Measurements from ENCODE around the gene MMP24. TPM values are rescaled to one million over a fixed set of nuclear protein-coding genes. Genes with fewer than 3 reads are reported as not detected.
A peak's percentile ranks its signal among the peaks of the same experiment; 100 is the strongest.

The MMP24 gene
- total RNA-seq, 1 donor from 2014 or later: 1.9 TPM

GRCh38 chr20:35263532-35264341 is 37.2 kb downstream of the MMP24 start:
- Histone ChIP-seq H3K9ac (no peak overlapping the region), H3K36me3 (no peaks in the 10 kb centered on the region), H3K27me3 (no peaks in the 10 kb centered on the region), H3K79me2 (ENCODE audit: low read depth) (no peaks in the 10 kb centered on the region), H2AFZ (replicated peaks) (no peak overlapping the region), H3K27ac (peak overlapping the region; percentile 98), H4K20me1 (ENCODE audit: low read depth) (no peaks in the 10 kb centered on the region), H3K4me1 (peaks cover 48% of the 10 kb centered on the region), H3K9me3 (ENCODE audit: low read depth) (no peaks in the 10 kb centered on the region), H3K4me2 (peak overlapping the region; percentile 73), H3F3A (ENCODE audit: low read depth) (peaks cover 49% of the 10 kb centered on the region), H3K4me3 (peak overlapping the region; percentile 26)
- H3K9me3 Mint-ChIP-seq: no peaks in the 10 kb centered on the region
- H3K27me3 Mint-ChIP-seq (ENCODE audit: insufficient read depth, low read depth): peaks cover 5% of the 10 kb centered on the region
- H3K36me3 Mint-ChIP-seq: no peaks in the 10 kb centered on the region
- TF ChIP-seq CTCF (IDR thresholded peaks at IDR 0.05) (no peak), EZH2phosphoT487 (IDR thresholded peaks at IDR 0.05) (no peak)
- H3K27ac Mint-ChIP-seq: peak overlapping the region; percentile 97
- H3K4me1 Mint-ChIP-seq: peaks cover 28% of the 10 kb centered on the region
- H3K4me3 Mint-ChIP-seq: peak overlapping the region; percentile 52
- no peak for DNase-seq (ENCODE audit: low spot score)

- no peak overlapping the region for H3K4me3 ChIP-seq
- no peak overlapping the region for H3K4me2 ChIP-seq
- Mint-ChIP-seq H3K27ac (no peak overlapping the region), H3K4me3 (no peak overlapping the region), H3K4me1 (peaks cover 27% of the 10 kb centered on the region), H3K27me3 (ENCODE audit: insufficient read depth, low read depth) (peaks cover 5% of the 10 kb centered on the region), H3K36me3 (peaks cover 4% of the 10 kb centered on the region), H3K9me3 (no peaks in the 10 kb centered on the region)
- no peaks in the 10 kb centered on the region for H3K27me3 ChIP-seq
- H3K9ac ChIP-seq: no peak overlapping the region
- H4K20me1 ChIP-seq (ENCODE audit: low read depth): no peaks in the 10 kb centered on the region
- H3K9me3 ChIP-seq (ENCODE audit: low read depth): no peaks in the 10 kb centered on the region
- TF ChIP-seq CTCF (IDR thresholded peaks at IDR 0.05) (no peak), EZH2 (IDR thresholded peaks at IDR 0.05) (no peak), EZH2phosphoT487 (IDR thresholded peaks at IDR 0.05) (no peak)
- H2AFZ ChIP-seq (replicated peaks): no peak overlapping the region
- H3K27ac ChIP-seq: no peak overlapping the region
- no peaks in the 10 kb centered on the region for H3K36me3 ChIP-seq
- H3F3A ChIP-seq (ENCODE audit: low read depth): peaks cover 48% of the 10 kb centered on the region
- peaks cover 45% of the 10 kb centered on the region for H3K4me1 ChIP-seq
- H3K79me2 ChIP-seq (ENCODE audit: low read depth): no peaks in the 10 kb centered on the region
- no peak for DNase-seq (ENCODE audit: low spot score)
Observed at GRCh38 chr20:35264755-35265154, 38.3 kb downstream of the MMP24 start.

GRCh38 chr20:35267092-35267491 is 40.6 kb downstream of the MMP24 start:
- no peaks in the 10 kb centered on the region for H3K9me3 Mint-ChIP-seq
- peaks cover 23% of the 10 kb centered on the region for H3K4me1 ChIP-seq
- H3K4me2 ChIP-seq: no peak overlapping the region
- H3K27me3 ChIP-seq: no peaks in the 10 kb centered on the region
- H3K27ac Mint-ChIP-seq: peak overlapping the region; percentile 37
- H4K20me1 ChIP-seq (ENCODE audit: low read depth): no peaks in the 10 kb centered on the region
- H3K4me3 Mint-ChIP-seq: no peak overlapping the region
- no peaks in the 10 kb centered on the region for H3K36me3 ChIP-seq
- peaks cover 4% of the 10 kb centered on the region for H3K36me3 Mint-ChIP-seq
- no peak overlapping the region for H2AFZ ChIP-seq (replicated peaks)
- peaks cover 25% of the 10 kb centered on the region for H3F3A ChIP-seq (ENCODE audit: low read depth)
- peaks cover 2% of the 10 kb centered on the region for H3K27me3 Mint-ChIP-seq (ENCODE audit: insufficient read depth, low read depth)
- no peak overlapping the region for H3K9ac ChIP-seq
- peaks cover 21% of the 10 kb centered on the region for H3K4me1 Mint-ChIP-seq
- no peaks in the 10 kb centered on the region for H3K9me3 ChIP-seq (ENCODE audit: low read depth)
- no peak overlapping the region for H3K27ac ChIP-seq
- H3K4me3 ChIP-seq: no peak overlapping the region
- TF ChIP-seq EZH2phosphoT487 (IDR thresholded peaks at IDR 0.05): no peak
- no peak for TF ChIP-seq EZH2 (IDR thresholded peaks at IDR 0.05)
- TF ChIP-seq CTCF (IDR thresholded peaks at IDR 0.05): no peak
- no peaks in the 10 kb centered on the region for H3K79me2 ChIP-seq (ENCODE audit: low read depth)
- DNase-seq (ENCODE audit: low spot score): no peak

Measured in neural progenitor cell (in vitro differentiated cells).